NCI-H526 (cell line): Measurements from ENCODE around the gene SALL1.

Source experiments
- DNase-seq, 2 experiments: peaks; one replicate each; lab custom pipeline; 2025; lab: John Stamatoyannopoulos, UW

Gene SALL1

DNA sequence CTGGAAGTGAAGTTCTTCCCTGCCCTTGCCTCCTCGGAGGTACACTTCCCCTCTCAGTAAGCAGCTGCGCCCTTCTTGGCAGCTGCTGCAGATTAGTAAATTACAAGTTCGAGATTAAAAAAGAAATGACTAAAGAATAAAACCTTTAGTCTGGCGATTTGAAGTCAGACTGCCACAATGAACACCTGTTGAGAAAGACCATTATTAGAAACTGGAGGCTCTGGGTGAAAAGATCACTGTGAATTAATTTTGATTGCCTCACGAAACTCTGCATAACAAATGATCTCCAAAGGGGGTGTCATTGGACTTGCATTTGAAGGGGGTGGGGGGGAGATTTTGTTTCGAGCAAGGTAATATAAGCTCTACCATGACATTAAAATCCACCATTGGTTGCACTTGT lies 39.3 kb downstream of the SALL1 start:
- no peak for DNase-seq

DNA sequence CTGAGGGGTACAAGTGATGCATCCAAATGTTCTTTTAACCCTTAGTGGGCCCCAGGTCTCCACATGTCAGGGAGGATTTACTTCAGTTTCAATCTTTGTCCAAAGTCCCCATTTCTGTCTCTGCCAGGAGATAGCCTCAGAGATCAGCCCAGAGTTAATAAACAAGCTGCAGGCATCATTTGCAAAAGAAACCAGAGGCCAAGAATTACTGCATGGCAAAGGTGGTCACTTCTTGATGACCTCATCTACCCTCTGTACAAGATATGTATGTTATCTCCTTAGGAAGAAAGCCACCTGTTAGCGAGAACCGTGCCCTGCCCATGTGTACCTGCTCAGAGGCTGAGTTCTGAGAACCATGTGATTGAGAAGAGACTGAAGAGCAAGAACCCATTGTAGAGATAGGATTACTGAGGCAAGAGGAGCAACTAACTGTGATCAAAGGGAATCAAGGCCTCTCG lies 40.3 kb downstream of the SALL1 start:
- no peak for DNase-seq

DNA sequence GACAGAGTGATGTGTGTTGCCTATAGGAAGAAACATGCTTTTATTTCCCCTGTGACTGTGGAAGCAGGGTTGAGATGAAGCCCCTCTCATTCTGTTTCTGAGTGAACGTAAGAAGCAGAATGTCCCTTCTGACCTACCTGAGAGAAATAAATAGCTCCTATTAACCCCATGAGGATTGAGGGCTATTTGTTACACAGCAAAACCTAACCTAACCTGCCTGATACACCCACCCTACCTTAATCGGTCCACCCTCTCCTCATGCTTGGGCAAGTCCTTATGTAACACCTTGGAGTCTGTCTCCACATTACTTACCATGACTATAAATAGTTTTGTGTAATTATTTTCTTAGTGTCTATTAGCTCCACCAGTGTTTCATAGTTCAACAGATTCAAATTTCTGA lies 41.9 kb downstream of the SALL1 start:
- no peak for DNase-seq

DNA sequence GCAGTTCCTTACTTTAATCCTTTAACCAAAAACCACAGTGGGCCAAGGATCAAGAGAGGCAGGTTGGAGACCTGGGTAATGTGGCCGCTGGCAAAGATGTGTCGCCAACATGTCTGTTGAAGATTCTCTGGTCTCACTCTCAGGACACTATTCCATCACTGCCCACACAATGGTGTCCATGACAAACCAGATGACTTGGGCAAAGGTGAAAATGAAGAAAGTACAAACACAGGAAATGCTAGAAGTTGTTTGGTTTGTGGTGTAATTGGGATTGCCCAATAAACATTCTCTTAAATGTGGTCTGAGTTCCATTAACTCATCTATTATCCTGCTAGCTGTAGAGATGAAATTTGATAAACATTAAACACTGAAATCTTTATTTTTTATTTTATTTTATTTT lies 43.3 kb downstream of the SALL1 start:
- DNase-seq, result no peak

DNA sequence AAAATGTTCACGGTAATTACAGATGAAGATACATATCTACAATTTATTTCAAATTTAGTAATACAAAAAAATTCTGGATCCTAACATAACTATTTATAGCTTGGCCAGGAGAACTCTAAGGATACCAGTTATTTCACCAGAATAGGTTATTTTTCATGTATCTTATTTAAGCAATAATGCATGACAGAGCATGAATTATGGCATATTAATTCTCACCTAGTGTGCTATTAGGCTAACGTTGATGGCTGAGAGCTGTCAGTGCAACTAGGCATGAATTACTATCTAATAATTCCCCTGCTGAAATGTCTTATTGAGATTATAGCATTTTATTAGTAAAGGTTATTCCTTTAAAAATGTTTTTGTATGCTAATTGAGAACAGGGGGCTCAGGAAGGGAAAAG lies 44.5 kb downstream of the SALL1 start:
- DNase-seq, result no peak

DNA sequence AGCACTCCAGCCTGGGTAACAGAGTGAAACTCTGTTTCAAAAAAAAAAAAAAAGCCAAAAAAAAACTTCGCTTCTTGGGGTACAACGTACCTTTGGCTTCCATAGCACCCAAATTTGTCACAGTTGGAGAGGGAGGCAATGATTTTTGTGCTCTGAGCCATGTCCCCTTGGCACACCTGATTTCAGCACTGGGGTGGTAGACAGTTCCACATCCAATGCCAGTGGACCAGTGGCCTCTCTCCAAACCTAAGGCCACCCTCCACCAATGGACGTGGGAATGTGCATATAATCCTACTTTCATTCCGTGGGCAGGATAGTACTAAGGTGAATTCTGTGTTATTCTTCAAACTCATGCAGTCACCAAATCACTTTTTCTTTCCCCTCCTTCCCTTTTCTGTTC lies 47.5 kb downstream of the SALL1 start:
- DNase-seq, result no peak

DNA sequence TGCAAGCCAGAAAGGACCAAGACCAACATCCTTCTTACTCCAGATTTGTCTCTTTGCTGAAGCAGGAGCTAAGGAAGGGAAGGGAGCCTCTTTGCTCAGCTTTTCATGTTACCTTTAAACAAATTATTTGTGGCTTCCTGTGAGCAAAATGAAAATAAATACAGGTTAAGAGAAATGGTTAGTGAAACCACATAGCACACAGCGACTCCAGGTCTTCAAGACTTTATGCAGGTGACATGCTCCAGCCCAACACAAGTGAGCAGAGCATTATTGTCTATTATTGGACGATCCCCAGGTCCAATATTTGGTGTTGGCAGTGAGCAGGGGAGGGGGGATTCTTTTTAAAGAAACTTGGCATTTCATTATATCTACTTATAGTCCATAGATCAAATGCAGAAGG lies 53.3 kb downstream of the SALL1 start:
- DNase-seq, result no peak

DNA sequence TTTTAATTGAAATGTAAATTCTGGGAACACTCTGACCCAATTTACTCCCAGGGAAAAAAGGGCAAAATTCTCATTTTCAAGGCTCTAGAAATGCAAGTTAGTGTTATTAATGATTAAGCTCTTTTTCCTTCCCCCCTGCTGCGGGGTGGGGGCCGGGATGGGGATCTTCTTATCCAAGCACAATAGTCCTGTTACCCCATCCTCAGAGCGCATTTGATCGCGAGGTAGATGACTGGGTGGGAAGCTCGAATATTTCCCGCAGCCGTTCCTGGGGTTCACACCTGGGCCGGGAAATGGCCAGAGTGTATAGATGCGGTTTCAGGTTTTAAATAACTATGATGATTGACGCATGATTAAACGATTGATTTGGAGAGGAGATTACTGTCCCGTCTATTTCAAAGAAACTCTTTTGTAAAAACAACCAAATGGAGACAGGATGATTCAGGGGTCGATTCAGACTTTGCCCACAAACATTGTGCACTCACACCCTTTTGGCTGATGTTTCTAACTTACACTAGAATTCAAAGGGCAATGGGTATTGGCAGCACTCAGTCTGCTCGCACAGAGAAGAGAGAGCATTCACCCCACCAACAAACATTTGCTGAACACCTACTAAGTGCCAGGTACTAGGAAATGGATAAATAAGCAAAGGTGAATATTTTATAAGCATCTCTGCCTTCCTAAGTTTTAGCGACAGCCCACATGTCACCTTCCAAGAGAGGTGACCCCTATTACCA lies 55.0 kb downstream of the SALL1 start:
- no peak for DNase-seq

DNA sequence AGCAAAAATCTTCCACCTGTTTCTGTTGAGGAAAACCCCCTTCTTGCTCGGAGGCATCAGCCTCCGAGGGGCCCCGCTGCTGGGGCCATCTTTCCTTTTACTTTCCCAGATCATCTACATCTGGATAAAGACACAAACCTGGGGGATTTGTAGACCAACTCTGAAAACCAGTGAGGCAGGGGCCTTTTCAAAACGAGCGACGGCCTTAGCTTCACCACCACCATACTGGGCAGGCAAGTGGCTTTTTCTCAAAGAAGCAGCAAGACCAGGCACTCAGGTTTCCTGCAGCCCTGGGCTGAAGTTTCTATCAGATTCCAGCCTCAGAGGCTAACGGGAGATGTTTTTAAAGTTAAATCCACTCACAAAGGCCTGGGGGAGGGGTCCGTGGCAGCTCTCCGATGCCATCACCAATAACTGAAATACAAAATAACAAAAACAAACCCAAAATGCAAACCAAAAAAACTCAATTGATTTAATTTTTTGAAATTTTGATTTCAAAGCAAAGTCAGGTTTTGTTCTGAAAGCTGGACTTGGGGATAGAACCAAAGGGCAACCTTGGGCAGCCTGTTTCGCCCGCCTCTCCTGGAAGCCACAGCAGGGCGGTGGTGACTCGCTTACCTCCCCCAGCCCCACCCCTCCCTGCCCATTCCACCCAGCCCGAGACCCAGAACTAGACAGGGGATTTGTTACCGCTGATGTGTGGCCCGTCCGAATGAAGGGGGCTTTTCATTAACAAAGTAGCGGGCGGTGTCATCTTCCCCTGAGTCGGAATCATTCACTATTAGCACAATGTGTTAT lies 55.8 kb downstream of the SALL1 start:
- DNase-seq, result no peak

DNA sequence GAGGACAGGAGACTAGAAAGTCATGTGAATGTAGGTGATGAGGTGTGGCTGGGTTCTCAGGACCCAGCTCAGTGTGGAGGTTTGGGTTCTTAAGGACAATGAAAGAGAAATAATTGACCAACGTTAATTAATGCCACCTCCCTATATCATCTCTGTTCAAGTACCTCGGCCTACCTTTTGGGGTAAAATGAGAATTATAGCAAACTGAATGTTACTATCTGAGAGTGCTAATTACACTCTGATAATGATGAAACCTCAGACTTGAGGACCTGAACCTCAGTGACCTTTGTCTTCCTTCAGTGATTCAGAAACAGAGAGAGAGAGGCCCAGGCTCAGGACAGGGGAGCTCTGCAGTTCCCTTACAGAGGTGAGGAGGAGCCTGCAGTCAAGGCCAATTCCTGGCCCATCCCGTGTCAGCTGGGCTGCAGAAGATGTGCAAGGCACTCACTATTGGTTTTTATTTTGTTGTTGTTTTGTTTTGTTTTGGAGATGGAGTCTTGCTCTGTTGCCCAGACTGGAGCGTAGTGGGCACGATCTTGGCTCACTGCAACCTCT lies 57.3 kb downstream of the SALL1 start:
- DNase-seq, result no peak
